Panc1 (cell line): ENCODE data around the gene KIF23. TPM values are rescaled to one million over a fixed set of nuclear protein-coding genes. Genes with fewer than 3 reads are reported as not detected.

Experiments
- ATAC-seq: fragments of 200-7000 bp; cut with Tn5 transposase; 2 replicates; pipeline ENCODE4 v1.9.1; 2020; ENCODE audit warnings: mild to moderate bottlenecking, moderate library complexity
- BruUV-seq: library from RNA; stranded (reverse); fragments of 400-500 nt; replicated peaks from 2 replicates; lab custom pipeline; 2021; lab: Mats Ljungman, UMichigan
- CTCF ChIA-PET: fragments of 300-600 bp; sonication (Branson Sonifier 250); formaldehyde crosslinking; loops from one replicate; lab custom pipeline; 2022; ENCODE audit warnings: antibody characterized with exemption; lab: Charles Lee
- POLR2A ChIA-PET: fragments of 300-600 bp; sonication (Branson Sonifier 250); formaldehyde crosslinking; loops from one replicate; lab custom pipeline; 2022; ENCODE audit warnings: antibody characterized with exemption; lab: Charles Lee
- DNase-seq: peaks from one replicate; pipeline ENCODE4 v3.0.0-alpha.2; 2010; ENCODE audit warnings: low read depth, low spot score
- H3K27ac ChIP-seq: 2 replicates; pipeline ENCODE4 v1.5.1; 2011; ENCODE audit warnings: mild to moderate bottlenecking, low read length, inconsistent platforms
- H3K27me3 ChIP-seq: fragments of 200-500 bp; sonication (Bioruptor generic); 2 replicates; pipeline ENCODE4 v1.6.0; 2014; ENCODE audit warnings: low read length, inconsistent platforms; ENCODE audit not compliant: control insufficient read depth, insufficient read depth
- H3K36me3 ChIP-seq: fragments of 200-500 bp; sonication (Bioruptor generic); 2 replicates; pipeline ENCODE4 v1.5.1; 2014; ENCODE audit warnings: inconsistent platforms, mild to moderate bottlenecking, low read length, moderate library complexity; ENCODE audit not compliant: control insufficient read depth, insufficient read depth
- H3K4me1 ChIP-seq: 2 replicates; pipeline ENCODE4 v1.5.1; 2011; ENCODE audit warnings: inconsistent platforms, mild to moderate bottlenecking, low read length, moderate library complexity; ENCODE audit not compliant: control insufficient read depth, insufficient read depth
- H3K4me3 ChIP-seq, 2 experiments: 2 replicates each; pipeline ENCODE4 v1.5.1; 2011 to 2012; ENCODE audit warnings: low read depth in 2 of 2, low read length in 2 of 2, mild to moderate bottlenecking in 2 of 2, inconsistent platforms in 1 of 2, moderate library complexity in 1 of 2
- H3K9me3 ChIP-seq: fragments of 200-500 bp; sonication (Bioruptor generic); 2 replicates; pipeline ENCODE4 v1.5.1; 2014; ENCODE audit warnings: low read depth, mild to moderate bottlenecking, inconsistent platforms, low read length, moderate library complexity; ENCODE audit not compliant: control insufficient read depth, insufficient read depth
- POLR2AphosphoS5 ChIP-seq: IDR thresholded peaks from 2 replicates; pipeline ENCODE4 v1.6.1; 2012; ENCODE audit warnings: mild to moderate bottlenecking, low read depth, low read length, moderate library complexity
- REST ChIP-seq, 2 experiments: IDR thresholded peaks; 2 replicates each; pipeline ENCODE4 v1.6.1; 2011 to 2012; ENCODE audit warnings: low read depth in 2 of 2, control low read depth in 1 of 2, low read length in 1 of 2, mild to moderate bottlenecking in 1 of 2, moderate library complexity in 1 of 2; ENCODE audit not compliant: insufficient read depth in 1 of 2
- SIN3A ChIP-seq: IDR thresholded peaks from 2 replicates; pipeline ENCODE4 v1.6.1; 2012; ENCODE audit warnings: low read depth, mild to moderate bottlenecking, low read length, moderate library complexity, borderline replicate concordance; ENCODE audit not compliant: insufficient read depth
- TCF7L2 ChIP-seq: IDR thresholded peaks from 2 replicates; pipeline ENCODE4 v1.6.1; 2011; ENCODE audit warnings: mild to moderate bottlenecking, low read depth, low read length, inconsistent platforms
- in situ Hi-C: cut with HindIII; loops from 2 replicates; pipeline ENCODE4 v1.10.0; 2016; ENCODE audit warnings: low sequenced_read_pairs, low pct_unique_long_range_greater_than_20kb
- intact Hi-C: fragments of 100-400 bp; cut with micrococcal nuclease; formaldehyde crosslinking; loops from one replicate; pipeline ENCODE4 v1.10.0; 2022; ENCODE audit not compliant: unreplicated experiment
- total RNA-seq: library from RNA; stranded (reverse); gene quantifications from one replicate; pipeline ENCODE4 v1.2.1, GENCODE V29; 2021; ENCODE audit not compliant: unreplicated experiment
- TF ChIP-seq, protein P1 (sequence below): fragments of 450-650 bp; IDR thresholded peaks from 2 replicates; pipeline ENCODE4 v1.5.1; 2017; ENCODE audit warnings: mild to moderate bottlenecking

KIF23 gene
- total RNA-seq, 1 experiment from 2014 or later: 82.5 TPM

DNA sequence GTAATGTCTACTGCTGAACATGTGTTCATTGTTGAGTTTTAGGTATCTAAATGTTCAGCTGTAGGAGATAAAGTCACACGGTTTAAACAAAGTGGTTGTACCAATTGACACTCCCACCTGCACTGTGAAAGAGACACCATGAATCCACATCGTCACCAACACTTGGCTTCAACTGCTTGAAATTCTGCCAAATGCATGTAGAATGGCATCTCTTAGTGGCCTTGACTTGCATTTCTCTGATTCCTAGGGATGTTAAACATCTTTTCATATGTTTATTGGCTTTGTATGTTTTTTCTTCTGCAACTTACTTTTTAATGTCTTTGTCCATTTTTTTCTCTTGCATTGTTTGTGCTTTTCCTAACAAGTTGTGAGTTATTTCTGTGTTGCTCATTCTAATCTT, 81.9 kb downstream of the KIF23 start:
- H3K36me3 ChIP-seq: no peaks in the 10 kb centered on the region
- no peak overlapping the region for H3K4me3 ChIP-seq
- no peaks in the 10 kb centered on the region for H3K27me3 ChIP-seq
- DNase-seq (no peak), ATAC-seq (no peak)
- BruUV-seq: no TSS peak
- H3K9me3 ChIP-seq: peaks cover 4% of the 10 kb centered on the region; the same call in 1 of the 2 replicates
- H3K27ac ChIP-seq: no peak overlapping the region
- ChIA-PET POLR2A (no interaction called here), CTCF (no interaction called here)
- TF ChIP-seq TCF7L2 (no peak), REST (IDR thresholded peaks at IDR 0.05; ENCODE audit: insufficient read depth in 1 of 2, low read depth in 2 of 2, low read length in 1 of 2) (no peak), POLR2AphosphoS5 (no peak), SIN3A (no peak)
- TF ChIP-seq, protein P1, sequence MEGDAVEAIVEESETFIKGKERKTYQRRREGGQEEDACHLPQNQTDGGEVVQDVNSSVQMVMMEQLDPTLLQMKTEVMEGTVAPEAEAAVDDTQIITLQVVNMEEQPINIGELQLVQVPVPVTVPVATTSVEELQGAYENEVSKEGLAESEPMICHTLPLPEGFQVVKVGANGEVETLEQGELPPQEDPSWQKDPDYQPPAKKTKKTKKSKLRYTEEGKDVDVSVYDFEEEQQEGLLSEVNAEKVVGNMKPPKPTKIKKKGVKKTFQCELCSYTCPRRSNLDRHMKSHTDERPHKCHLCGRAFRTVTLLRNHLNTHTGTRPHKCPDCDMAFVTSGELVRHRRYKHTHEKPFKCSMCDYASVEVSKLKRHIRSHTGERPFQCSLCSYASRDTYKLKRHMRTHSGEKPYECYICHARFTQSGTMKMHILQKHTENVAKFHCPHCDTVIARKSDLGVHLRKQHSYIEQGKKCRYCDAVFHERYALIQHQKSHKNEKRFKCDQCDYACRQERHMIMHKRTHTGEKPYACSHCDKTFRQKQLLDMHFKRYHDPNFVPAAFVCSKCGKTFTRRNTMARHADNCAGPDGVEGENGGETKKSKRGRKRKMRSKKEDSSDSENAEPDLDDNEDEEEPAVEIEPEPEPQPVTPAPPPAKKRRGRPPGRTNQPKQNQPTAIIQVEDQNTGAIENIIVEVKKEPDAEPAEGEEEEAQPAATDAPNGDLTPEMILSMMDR: no peak
- H3K4me1 ChIP-seq: no peaks in the 10 kb centered on the region
- intact Hi-C loops: no loop called here
- in situ Hi-C loops: no loop called here

DNA sequence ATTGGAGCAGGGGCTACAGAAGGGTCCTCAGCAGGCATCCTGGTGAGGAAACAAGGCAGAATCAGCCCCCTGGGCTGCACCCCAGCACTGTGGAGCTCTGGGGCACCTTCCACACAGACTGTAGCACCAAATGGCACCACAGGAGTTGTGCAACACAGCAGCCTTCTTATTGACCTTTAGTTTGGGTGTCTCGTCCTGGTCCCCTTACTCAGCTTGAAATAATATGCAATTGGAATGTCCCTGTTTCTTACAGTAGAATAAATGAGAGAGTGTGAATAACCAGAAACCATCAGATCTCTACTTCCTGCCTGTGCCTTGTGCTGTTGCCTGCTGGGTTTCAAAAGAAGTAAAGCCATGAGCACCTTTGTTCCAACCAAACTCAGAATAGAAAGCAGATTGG, 82.9 kb downstream of the KIF23 start:
- intact Hi-C loops (no loop called here), in situ Hi-C loops (no loop called here)
- POLR2A ChIA-PET: no interaction called here

More for the DNA sequence above, 82.9 kb downstream of the KIF23 start:
- BruUV-seq: no TSS peak
- no peaks in the 10 kb centered on the region for H3K27me3 ChIP-seq
- TF ChIP-seq POLR2AphosphoS5 (no peak), SIN3A (no peak), REST (IDR thresholded peaks at IDR 0.05; ENCODE audit: insufficient read depth in 1 of 2, low read depth in 2 of 2, low read length in 1 of 2) (no peak), TCF7L2 (no peak)
- TF ChIP-seq, protein P1: no peak
- CTCF ChIA-PET: no interaction called here
- no peak overlapping the region for H3K27ac ChIP-seq
- no peaks in the 10 kb centered on the region for H3K9me3 ChIP-seq
- H3K4me3 ChIP-seq: no peak overlapping the region
- no peak for DNase-seq
- ATAC-seq: no peak
- H3K4me1 ChIP-seq: no peaks in the 10 kb centered on the region
- no peaks in the 10 kb centered on the region for H3K36me3 ChIP-seq
